HEK293 (cell line): ENCODE measurements around the gene STRBP.

ENCODE experiments used
- ZNF548 ChIP-seq: fragments of 450-650 bp; formaldehyde crosslinking; IDR thresholded peaks from 2 replicates; pipeline ENCODE4 v1.5.1; 2016; ENCODE audit warnings: missing biosample characterization, missing genetic modification characterization
- TF ChIP-seq, protein P1 (sequence below): fragments of 450-650 bp; formaldehyde crosslinking; IDR thresholded peaks from 2 replicates; pipeline ENCODE4 v1.5.1; 2016; ENCODE audit warnings: missing biosample characterization, missing genetic modification characterization
- TF ChIP-seq, protein P2 (sequence below): fragments of 450-650 bp; formaldehyde crosslinking; IDR thresholded peaks from 2 replicates; pipeline ENCODE4 v1.5.1; 2016; ENCODE audit warnings: missing biosample characterization, missing genetic modification characterization

DNA sequence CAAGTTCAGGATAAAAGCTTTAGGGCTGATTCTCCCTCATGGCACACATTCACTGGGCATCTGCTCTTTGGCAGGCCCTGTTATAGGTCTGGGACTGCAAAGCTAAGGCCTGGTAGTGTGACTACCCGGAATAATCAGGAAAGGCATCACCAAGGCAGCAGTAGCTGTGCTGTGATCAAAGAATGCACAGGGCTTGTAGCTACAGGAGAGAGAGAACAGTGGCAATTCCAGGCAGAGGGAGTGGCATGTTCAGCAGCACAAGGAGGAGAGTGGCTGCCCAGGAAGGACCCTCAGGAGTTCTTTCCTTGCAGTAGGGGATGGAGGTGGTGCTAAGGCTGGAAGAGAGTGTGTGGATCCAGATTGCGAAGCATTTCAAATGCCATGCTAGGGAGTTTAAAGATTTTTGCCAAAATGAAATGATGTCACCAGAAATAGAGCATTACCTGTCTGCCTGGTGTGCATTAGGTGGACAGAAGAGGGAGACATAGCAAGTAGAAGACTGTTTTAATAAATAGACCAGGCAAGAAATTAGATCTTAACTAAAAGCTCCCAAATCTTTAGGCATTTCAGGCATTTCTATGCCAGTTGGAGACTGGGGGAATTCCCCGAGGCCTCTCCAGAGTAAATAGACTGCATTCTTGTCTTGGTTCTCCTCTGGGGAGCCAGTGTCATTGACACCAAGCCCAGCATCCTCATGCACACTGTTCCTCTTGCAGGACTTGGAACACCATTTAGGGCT lies 165.8 kb downstream of the STRBP start:
- TF ChIP-seq, protein P1, sequence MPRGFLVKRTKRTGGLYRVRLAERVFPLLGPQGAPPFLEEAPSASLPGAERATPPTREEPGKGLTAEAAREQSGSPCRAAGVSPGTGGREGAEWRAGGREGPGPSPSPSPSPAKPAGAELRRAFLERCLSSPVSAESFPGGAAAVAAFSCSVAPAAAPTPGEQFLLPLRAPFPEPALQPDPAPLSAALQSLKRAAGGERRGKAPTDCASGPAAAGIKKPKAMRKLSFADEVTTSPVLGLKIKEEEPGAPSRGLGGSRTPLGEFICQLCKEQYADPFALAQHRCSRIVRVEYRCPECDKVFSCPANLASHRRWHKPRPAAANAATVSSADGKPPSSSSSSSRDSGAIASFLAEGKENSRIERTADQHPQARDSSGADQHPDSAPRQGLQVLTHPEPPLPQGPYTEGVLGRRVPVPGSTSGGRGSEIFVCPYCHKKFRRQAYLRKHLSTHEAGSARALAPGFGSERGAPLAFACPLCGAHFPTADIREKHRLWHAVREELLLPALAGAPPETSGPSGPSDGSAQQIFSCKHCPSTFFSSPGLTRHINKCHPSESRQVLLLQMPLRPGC: no peak
- TF ChIP-seq, protein P2, sequence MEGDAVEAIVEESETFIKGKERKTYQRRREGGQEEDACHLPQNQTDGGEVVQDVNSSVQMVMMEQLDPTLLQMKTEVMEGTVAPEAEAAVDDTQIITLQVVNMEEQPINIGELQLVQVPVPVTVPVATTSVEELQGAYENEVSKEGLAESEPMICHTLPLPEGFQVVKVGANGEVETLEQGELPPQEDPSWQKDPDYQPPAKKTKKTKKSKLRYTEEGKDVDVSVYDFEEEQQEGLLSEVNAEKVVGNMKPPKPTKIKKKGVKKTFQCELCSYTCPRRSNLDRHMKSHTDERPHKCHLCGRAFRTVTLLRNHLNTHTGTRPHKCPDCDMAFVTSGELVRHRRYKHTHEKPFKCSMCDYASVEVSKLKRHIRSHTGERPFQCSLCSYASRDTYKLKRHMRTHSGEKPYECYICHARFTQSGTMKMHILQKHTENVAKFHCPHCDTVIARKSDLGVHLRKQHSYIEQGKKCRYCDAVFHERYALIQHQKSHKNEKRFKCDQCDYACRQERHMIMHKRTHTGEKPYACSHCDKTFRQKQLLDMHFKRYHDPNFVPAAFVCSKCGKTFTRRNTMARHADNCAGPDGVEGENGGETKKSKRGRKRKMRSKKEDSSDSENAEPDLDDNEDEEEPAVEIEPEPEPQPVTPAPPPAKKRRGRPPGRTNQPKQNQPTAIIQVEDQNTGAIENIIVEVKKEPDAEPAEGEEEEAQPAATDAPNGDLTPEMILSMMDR (tag by site-specific recombination): 0 out of 2 replicates have a peak, but pooled peaks have one; percentile 18
- no peak for TF ChIP-seq ZNF548 (tag by site-specific recombination)
